IMR-90 (cell line): ENCODE data around the gene EPHA2. TPM values are rescaled to one million over a fixed set of nuclear protein-coding genes. Genes with fewer than 3 reads are reported as not detected.

Experiments
- ATAC-seq: fragments of 200-7000 bp; cut with Tn5 transposase; 2 replicates; pipeline ENCODE4 v1.9.1; 2020; ENCODE audit warnings: low read depth, mild to moderate bottlenecking, moderate library complexity
- BruUV-seq: library from RNA; stranded (reverse); fragments of 400-500 nt; replicated peaks from 2 replicates; lab custom pipeline; 2021; lab: Mats Ljungman, UMichigan
- CTCF ChIA-PET: fragments of 300-600 bp; formaldehyde crosslinking; extraction: SDS; loops from one replicate; lab custom pipeline; 2021; ENCODE audit warnings: antibody characterized with exemption; lab: Yijun Ruan, JAX
- POLR2A ChIA-PET: fragments of 300-600 bp; sonication (Branson Sonifier 250); formaldehyde crosslinking; loops from one replicate; lab custom pipeline; 2022; ENCODE audit warnings: antibody characterized with exemption; ENCODE audit not compliant: unreplicated experiment; lab: Charles Lee
- DNase-seq: peaks from one replicate; pipeline ENCODE4 v3.0.0; 2013
- H2AFZ ChIP-seq: replicated peaks from 2 replicates; pipeline ENCODE3; 2013; ENCODE audit warnings: low read length, mild to moderate bottlenecking; ENCODE audit not compliant: poor library complexity
- H2AK5ac ChIP-seq: 2 replicates; pipeline ENCODE4 v1.6.1; 2013; ENCODE audit warnings: low read depth, low read length, inconsistent platforms
- H2AK9ac ChIP-seq: replicated peaks from 2 replicates; pipeline ENCODE3; 2013; ENCODE audit warnings: mild to moderate bottlenecking, low read depth, low read length, moderate library complexity; ENCODE audit not compliant: poor library complexity
- H2BK120ac ChIP-seq: 2 replicates; pipeline ENCODE4 v1.6.1; 2013; ENCODE audit warnings: low read depth, low read length, inconsistent platforms
- H2BK15ac ChIP-seq: 3 replicates; pipeline ENCODE4 v1.6.1; 2013; ENCODE audit warnings: low read depth, low read length, inconsistent platforms
- H2BK20ac ChIP-seq: 2 replicates; pipeline ENCODE4 v1.6.1; 2013; ENCODE audit warnings: low read depth, mild to moderate bottlenecking, inconsistent platforms, low read length, moderate library complexity
- H2BK5ac ChIP-seq: 2 replicates; pipeline ENCODE4 v1.6.1; 2013; ENCODE audit warnings: mild to moderate bottlenecking, low read depth, low read length, inconsistent platforms; ENCODE audit not compliant: poor library complexity, severe bottlenecking
- H3K14ac ChIP-seq: replicated peaks from 2 replicates; pipeline ENCODE4 v1.6.1; 2013; ENCODE audit warnings: low read depth, low read length, inconsistent platforms
- H3K18ac ChIP-seq: 2 replicates; pipeline ENCODE4 v1.6.1; 2013; ENCODE audit warnings: low read depth, low read length, control low read depth
- H3K23ac ChIP-seq: 2 replicates; pipeline ENCODE4 v1.6.1; 2013; ENCODE audit warnings: low read depth, low read length, inconsistent platforms
- H3K27ac ChIP-seq: 2 replicates; pipeline ENCODE4 v1.5.1; 2013; ENCODE audit warnings: mild to moderate bottlenecking, control low read depth, low read length; ENCODE audit not compliant: insufficient read depth
- H3K27me3 ChIP-seq: 2 replicates; pipeline ENCODE4 v1.6.1; 2013; ENCODE audit warnings: low read length; ENCODE audit not compliant: control insufficient read depth, insufficient read depth
- H3K36me3 ChIP-seq: 2 replicates; pipeline ENCODE4 v1.6.1; 2013; ENCODE audit warnings: low read length, mixed read lengths; ENCODE audit not compliant: control insufficient read depth, insufficient read depth
- H3K4ac ChIP-seq: 2 replicates; pipeline ENCODE4 v1.6.1; 2013; ENCODE audit warnings: low read depth, low read length, inconsistent platforms
- H3K4me1 ChIP-seq: 2 replicates; pipeline ENCODE4 v1.6.1; 2013; ENCODE audit warnings: low read length, mixed read lengths; ENCODE audit not compliant: control insufficient read depth, insufficient read depth
- H3K4me2 ChIP-seq: 2 replicates; pipeline ENCODE4 v1.6.1; 2013; ENCODE audit warnings: low read depth, mild to moderate bottlenecking, control low read depth, low read length, moderate library complexity
- H3K4me3 ChIP-seq: 2 replicates; pipeline ENCODE4 v1.5.1; 2013; ENCODE audit warnings: low read depth, mild to moderate bottlenecking, control low read depth, low read length, moderate library complexity; ENCODE audit not compliant: insufficient read depth
- H3K56ac ChIP-seq: 2 replicates; pipeline ENCODE4 v1.6.1; 2013; ENCODE audit warnings: low read length, inconsistent platforms; ENCODE audit not compliant: insufficient read depth; ENCODE audit errors: extremely low read depth
- H3K79me1 ChIP-seq, 2 experiments: 2 replicates each; pipeline ENCODE4 v1.6.1; 2013; ENCODE audit warnings: low read length in 2 of 2, inconsistent platforms in 1 of 2, low read depth in 1 of 2
- H3K9ac ChIP-seq: 2 replicates; pipeline ENCODE4 v1.6.1; 2013; ENCODE audit warnings: low read depth, low read length, control low read depth
- H3K9me1 ChIP-seq: 2 replicates; pipeline ENCODE4 v1.6.1; 2013; ENCODE audit warnings: low read length, inconsistent platforms; ENCODE audit not compliant: insufficient read depth
- H3K9me3 ChIP-seq: 2 replicates; pipeline ENCODE4 v1.6.1; 2013; ENCODE audit warnings: low read length; ENCODE audit not compliant: control insufficient read depth, insufficient read depth
- H4K20me1 ChIP-seq: 2 replicates; pipeline ENCODE4 v1.6.1; 2013; ENCODE audit warnings: low read length, inconsistent platforms; ENCODE audit not compliant: insufficient read depth
- H4K5ac ChIP-seq: 2 replicates; pipeline ENCODE4 v1.6.1; 2013; ENCODE audit warnings: mild to moderate bottlenecking, low read depth, low read length, control low read depth
- H4K8ac ChIP-seq, 2 experiments: 2 replicates each; pipeline ENCODE4 v1.6.1; 2013; ENCODE audit warnings: low read depth in 2 of 2, low read length in 2 of 2, control low read depth in 1 of 2, inconsistent platforms in 1 of 2
- H4K91ac ChIP-seq: 2 replicates; pipeline ENCODE4 v1.6.1; 2013; ENCODE audit warnings: low read depth, low read length, inconsistent platforms; ENCODE audit not compliant: insufficient read depth
- NFE2L2 ChIP-seq: fragments of 150-350 bp; IDR thresholded peaks from 2 replicates; pipeline ENCODE4 v1.6.1; 2016; ENCODE audit warnings: low read depth, mild to moderate bottlenecking, low read length
- RAD21 ChIP-seq: IDR thresholded peaks from 2 replicates; pipeline ENCODE4 v1.6.1; 2012; ENCODE audit warnings: low read length, improper control_type of control experiment
- RFX5 ChIP-seq: IDR thresholded peaks from 2 replicates; pipeline ENCODE4 v1.8.0; 2012; ENCODE audit warnings: low read depth, mild to moderate bottlenecking, low read length, moderate library complexity
- SMC3 ChIP-seq: fragments of 150-350 bp; IDR thresholded peaks from 2 replicates; pipeline ENCODE4 v1.6.1; 2016; ENCODE audit warnings: low read depth, mild to moderate bottlenecking, antibody characterized with exemption, low read length, moderate library complexity
- WGBS, 2 experiments: methylation state at CpG; one replicate each; pipeline versions ENCODE4 v1.1.5 to v1.1.7; 2013; ENCODE audit warnings: missing lambda C conversion rate in 2 of 2; ENCODE audit not compliant: insufficient read length in 1 of 2; ENCODE audit errors: extremely low coverage in 2 of 2; 5-methylcytosine and 5-hydroxymethylcytosine counted together
- dilution Hi-C: fragments of 300-500 bp; cut with HindIII; formaldehyde crosslinking; loops from one replicate; pipeline ENCODE4 v1.14.3; 2018; ENCODE audit warnings: low sequenced_read_pairs; ENCODE audit not compliant: unreplicated experiment
- in situ Hi-C: fragments of 300-500 bp; cut with MboI; formaldehyde crosslinking; loops from 3 replicates; pipeline ENCODE4 v1.14.3; 2019; ENCODE audit warnings: low sequenced_read_pairs, inconsistent platforms, mixed read lengths
- intact Hi-C: fragments of 100-400 bp; cut with micrococcal nuclease; formaldehyde crosslinking; loops from 2 replicates; pipeline ENCODE4 v1.10.0; 2022
- polyA plus RNA-seq, 3 experiments: library from polyadenylated mRNA; depleted of rRNA; stranded (reverse); fragments of >200 nt; gene quantifications; 2 replicates each; pipeline ENCODE4 v1.2.3, GENCODE V29; 2012; ENCODE audit warnings: low replicate concordance in 1 of 3
- total RNA-seq: library from RNA; depleted of rRNA; stranded (reverse); fragments of >200 nt; gene quantifications from 2 replicates; pipeline ENCODE4 v1.2.3, GENCODE V29; 2012
- TF ChIP-seq, protein P1 (sequence below): conservative IDR thresholded peaks from 2 replicates; pipeline ENCODE4 v1.5.1; 2012; ENCODE audit warnings: mild to moderate bottlenecking, low read depth, low read length, improper control_type of control experiment

The EPHA2 gene
- total and polyA plus RNA-seq, 2 of the 4 experiments (the other 2 are of a cell fraction), result 24.0 to 72.6 TPM

DNA sequence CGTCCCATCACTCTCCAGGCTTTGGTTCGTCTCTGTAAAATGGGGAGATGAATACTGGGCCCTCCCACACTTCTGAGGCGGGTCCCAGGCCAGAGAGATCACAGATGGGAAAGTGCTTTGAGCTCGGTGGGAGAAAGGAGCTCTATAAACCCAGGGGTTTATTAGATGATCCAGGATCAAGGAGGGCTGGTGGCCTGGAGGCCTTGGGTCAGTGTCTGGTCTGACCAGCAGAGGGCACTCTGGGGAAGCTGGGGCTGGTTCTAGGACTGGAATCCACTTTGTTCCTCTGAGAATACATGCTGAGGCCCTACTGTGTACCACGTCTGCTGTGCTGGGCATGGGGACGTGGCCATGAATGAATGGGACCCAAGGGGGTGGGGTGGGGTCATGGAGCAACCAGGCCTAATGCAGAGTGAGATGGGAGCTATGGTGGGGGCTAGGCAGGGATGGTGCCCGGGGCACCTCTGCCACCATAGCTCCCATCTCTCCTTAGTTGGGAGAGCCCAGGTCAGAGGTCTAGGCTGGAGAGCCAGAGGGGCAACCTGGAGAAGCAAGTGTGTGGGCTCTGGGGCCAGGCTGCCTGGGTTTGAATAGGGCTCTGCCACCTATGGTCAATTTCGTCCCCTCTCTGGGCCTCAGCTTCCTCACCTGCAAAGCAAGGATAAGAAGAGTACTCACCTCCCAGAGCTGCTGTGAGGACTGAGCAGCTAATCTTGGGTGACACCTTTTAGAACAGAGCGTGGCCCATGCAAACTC is 73.4 kb downstream of the EPHA2 start:
- POLR2A ChIA-PET, result interaction anchor here (1.9 kb wide), 1 partner anchor 99 kb away, joined by 6 read pairs; no protein-coding TSS in a partner anchor

More for the DNA sequence above, 73.4 kb downstream of the EPHA2 start:
- H3K79me1 ChIP-seq, result no peaks in the 10 kb centered on the region; a peak in 1 of 4 replicates
- H2BK5ac ChIP-seq, result no peak overlapping the region
- H3K9me1 ChIP-seq, result no peaks in the 10 kb centered on the region; the same call in 1 of the 2 replicates
- no peak overlapping the region for H3K4me3 ChIP-seq
- peak overlapping the region; percentile 77 for H2AK9ac ChIP-seq
- H3K4ac ChIP-seq, result peak overlapping the region; percentile 33
- intact Hi-C loops, result loop anchor here (1.0 kb wide), 1 partner anchor 72 kb away; no protein-coding TSS in a partner anchor
- H3K9me3 ChIP-seq, result no peaks in the 10 kb centered on the region
- dilution Hi-C loops, result no loop called here
- peak overlapping the region; percentile 61 for H2AFZ ChIP-seq
- peaks cover 3% of the 10 kb centered on the region for H3K4me1 ChIP-seq
- no peak overlapping the region for H4K5ac ChIP-seq
- H4K91ac ChIP-seq, result peak overlapping the region; percentile 12
- peak overlapping the region in 1 of 2 experiments; percentile 37; a peak in 1 of 4 replicates for H4K8ac ChIP-seq
- H3K14ac ChIP-seq, result no peak overlapping the region
- no peak overlapping the region for H3K27ac ChIP-seq
- peak overlapping the region; percentile 40; the same call in 1 of the 2 replicates for H2BK120ac ChIP-seq
- H3K4me2 ChIP-seq, result no peak overlapping the region
- TF ChIP-seq RAD21 (peak; percentile 88), NFE2L2 (no peak), SMC3 (peak; percentile 96), RFX5 (no peak)
- TF ChIP-seq, protein P1, sequence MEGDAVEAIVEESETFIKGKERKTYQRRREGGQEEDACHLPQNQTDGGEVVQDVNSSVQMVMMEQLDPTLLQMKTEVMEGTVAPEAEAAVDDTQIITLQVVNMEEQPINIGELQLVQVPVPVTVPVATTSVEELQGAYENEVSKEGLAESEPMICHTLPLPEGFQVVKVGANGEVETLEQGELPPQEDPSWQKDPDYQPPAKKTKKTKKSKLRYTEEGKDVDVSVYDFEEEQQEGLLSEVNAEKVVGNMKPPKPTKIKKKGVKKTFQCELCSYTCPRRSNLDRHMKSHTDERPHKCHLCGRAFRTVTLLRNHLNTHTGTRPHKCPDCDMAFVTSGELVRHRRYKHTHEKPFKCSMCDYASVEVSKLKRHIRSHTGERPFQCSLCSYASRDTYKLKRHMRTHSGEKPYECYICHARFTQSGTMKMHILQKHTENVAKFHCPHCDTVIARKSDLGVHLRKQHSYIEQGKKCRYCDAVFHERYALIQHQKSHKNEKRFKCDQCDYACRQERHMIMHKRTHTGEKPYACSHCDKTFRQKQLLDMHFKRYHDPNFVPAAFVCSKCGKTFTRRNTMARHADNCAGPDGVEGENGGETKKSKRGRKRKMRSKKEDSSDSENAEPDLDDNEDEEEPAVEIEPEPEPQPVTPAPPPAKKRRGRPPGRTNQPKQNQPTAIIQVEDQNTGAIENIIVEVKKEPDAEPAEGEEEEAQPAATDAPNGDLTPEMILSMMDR, result peak; percentile 85
- in situ Hi-C loops, result loop anchor here (5.0 kb wide), 1 partner anchor 280 kb away; no protein-coding TSS in a partner anchor
- 47% methylated on average over 3 of the region's 9 CpGs; no CpG with 5 or more reads in 1 of the 2 experiments for WGBS, 2 experiments
- H2AK5ac ChIP-seq, result peak overlapping the region; percentile 94
- no peaks in the 10 kb centered on the region for H4K20me1 ChIP-seq
- no peak overlapping the region for H3K23ac ChIP-seq
- CTCF ChIA-PET, result interaction anchor here (0.5 to 3.0 kb wide), 20 partner anchors 9 to 294 kb away, joined by 3 to 15 read pairs (median 4); partner anchors contain the start of gene FAM131C
- no peaks in the 10 kb centered on the region for H3K27me3 ChIP-seq
- no TSS peak for BruUV-seq
- no peak overlapping the region for H3K9ac ChIP-seq
- peak; percentile 55 for DNase-seq
- H3K56ac ChIP-seq, result no peak overlapping the region
- H3K18ac ChIP-seq, result no peak overlapping the region
- H2BK15ac ChIP-seq, result peak overlapping the region; percentile 47; the same call in 2 of the 3 replicates
- peak; percentile 72 for ATAC-seq
- no peak overlapping the region for H2BK20ac ChIP-seq
- H3K36me3 ChIP-seq, result no peaks in the 10 kb centered on the region
